GM19397 (cell line): ENCODE results near the gene ALDH1L2.

Experiments
- ATAC-seq: cut with Tn5 transposase; IDR thresholded peaks from one replicate; pipeline ENCODE4 v1.9.1; 2021; ENCODE audit warnings: mild to moderate bottlenecking, moderate library complexity; ENCODE audit not compliant: unreplicated experiment

The ALDH1L2 gene

GRCh38 chr12:105085501-105085900, 1.2 kb upstream of the ALDH1L2 start:
- no peak for ATAC-seq

DNA sequence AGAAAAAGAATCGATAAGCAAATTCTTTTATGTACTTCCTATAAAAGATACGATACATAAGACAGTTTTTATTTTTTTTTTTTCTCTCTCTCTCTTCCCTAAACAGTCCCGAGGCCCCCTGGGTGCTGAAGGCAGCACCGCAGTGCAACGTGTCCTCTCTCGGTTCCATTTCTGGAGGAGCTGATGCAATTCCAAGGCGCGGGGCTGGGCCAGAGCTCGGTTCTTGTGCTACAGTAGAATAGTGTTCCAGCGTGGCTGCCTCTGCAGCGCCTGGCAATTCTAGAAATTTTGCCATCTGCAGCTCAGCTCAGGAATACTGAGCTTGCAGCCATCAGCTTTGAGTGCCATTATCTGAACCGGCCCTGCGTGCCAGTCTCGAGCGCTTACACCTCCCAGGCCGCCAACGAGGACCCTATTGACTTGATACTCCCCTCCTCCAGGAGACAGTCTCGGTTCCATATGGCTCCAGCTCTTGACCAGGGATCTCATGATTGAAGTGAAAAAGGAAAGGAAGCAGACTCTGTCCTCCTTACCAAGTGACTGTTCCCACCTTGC, 630 bp downstream of the ALDH1L2 start:
- ATAC-seq, result no peak

DNA sequence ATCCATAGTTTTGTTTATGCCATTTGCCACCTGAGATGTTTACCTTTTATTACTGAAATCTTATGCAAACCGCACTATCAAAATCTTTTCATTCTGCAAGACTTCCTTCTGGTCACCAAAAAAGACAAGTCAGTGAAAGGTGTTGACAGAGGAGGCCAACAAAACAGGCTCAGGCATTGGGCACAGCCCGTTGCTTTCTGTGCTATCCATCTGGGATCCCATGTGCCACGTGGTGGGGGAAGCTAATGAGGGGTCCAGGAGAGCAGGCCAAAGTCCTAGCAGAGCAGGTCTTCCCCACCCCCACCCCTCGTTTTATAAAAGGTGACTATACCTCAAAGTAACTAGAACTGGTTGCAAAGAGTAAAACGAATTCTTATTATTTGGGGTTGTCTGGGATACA, 1.2 kb downstream of the ALDH1L2 start:
- ATAC-seq, result no peak

DNA sequence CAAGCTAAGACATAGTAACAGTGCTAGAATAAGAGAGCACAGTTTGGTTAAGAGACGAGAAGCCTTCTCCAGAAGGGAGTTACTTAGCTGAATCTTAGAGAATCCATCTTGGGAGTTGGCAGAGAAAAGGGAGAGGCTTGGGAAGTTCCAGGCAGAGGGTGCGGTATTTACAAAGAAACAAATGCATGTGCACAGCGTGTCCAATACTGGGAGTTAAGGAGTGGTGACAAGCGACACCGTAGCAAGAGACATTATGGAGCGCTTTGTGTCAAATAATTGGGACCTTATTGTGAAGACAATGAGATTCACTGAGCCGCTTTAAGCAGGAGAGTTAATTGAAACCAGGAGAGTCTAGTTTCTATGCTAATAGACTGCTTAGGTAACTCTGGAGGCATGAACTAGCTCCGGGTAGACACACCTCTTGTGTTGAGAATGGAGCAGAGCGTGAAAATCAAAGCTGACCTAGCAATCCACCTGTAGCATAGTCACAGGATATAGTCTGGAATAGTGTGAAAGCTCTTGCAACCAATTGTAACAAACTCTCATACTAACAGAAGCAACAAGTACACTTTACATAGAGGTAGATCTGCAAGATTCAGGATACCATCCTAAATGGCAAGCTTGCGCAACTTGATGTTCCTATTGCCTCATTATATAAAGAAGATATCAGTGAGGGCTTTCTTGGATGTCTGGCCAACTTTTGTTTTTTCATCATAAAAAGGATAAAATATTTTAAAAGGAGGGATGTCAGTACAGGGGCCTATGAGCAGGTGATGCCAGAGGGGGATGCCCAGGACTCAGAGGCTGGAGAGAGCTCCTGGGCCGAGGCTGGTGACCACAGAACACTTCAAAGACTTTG, 5.3 kb downstream of the ALDH1L2 start:
- ATAC-seq, result no peak

DNA sequence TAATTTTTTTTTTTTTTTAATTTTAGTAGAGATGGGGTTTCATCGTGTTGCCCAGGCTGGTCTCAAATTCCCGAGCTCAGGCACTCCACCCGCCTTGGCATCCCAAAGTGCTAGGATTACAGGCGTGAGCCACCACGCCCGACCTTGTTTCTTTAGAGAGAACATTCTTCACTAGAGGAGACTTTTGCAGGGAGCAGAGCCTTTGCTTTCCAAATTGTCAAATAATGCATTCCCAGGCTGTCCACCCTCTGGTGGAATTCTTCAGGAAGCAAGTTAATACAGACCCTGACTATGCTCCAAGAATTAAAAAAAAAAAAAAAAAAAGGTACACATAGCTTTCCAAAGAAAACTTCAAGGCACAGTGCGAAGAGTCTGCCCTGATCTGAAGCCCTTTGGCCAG, 6.8 kb downstream of the ALDH1L2 start:
- ATAC-seq, result no peak

DNA sequence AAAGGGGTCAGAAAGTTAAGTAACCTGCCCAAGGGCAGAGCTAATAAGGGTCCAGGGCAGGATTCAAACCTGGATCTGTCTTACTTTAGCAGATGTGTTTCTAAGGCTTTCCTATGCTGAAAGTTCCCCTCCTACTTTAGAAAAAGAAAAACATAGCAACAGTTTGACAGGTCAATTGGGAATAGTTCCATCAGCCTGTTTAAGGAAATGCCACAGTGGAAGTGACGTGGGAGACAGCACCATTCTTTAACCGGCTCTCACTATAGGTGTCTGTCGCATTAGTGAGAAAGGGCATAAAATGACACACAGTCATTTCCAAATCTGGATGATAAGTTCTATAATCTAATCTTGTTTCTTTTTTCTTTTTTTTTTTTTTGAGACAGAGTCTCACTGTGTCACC, 7.3 kb downstream of the ALDH1L2 start:
- ATAC-seq, result no peak

GRCh38 chr12:105076098-105076497, 8.2 kb downstream of the ALDH1L2 start:
- ATAC-seq, result no peak

GRCh38 chr12:105072888-105073488, 11.3 kb downstream of the ALDH1L2 start:
- no peak for ATAC-seq

DNA sequence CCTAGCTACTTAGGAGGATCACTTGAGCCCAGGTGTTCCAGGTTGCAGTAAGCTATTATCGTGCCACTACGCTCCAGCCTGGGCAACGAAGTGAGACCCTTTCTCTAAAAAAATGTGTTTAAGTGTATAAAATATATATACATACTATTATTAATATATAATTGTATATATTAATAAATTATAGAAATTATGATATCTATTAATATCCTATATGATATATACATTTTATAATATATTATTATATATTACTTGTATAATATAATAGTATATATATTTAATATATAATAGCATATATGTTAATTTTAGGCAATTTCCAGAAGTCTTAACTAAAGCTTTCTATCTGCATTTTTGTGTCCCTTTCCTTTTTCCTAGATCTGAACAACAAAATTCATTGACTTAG, 12.3 kb downstream of the ALDH1L2 start:
- no peak for ATAC-seq

DNA sequence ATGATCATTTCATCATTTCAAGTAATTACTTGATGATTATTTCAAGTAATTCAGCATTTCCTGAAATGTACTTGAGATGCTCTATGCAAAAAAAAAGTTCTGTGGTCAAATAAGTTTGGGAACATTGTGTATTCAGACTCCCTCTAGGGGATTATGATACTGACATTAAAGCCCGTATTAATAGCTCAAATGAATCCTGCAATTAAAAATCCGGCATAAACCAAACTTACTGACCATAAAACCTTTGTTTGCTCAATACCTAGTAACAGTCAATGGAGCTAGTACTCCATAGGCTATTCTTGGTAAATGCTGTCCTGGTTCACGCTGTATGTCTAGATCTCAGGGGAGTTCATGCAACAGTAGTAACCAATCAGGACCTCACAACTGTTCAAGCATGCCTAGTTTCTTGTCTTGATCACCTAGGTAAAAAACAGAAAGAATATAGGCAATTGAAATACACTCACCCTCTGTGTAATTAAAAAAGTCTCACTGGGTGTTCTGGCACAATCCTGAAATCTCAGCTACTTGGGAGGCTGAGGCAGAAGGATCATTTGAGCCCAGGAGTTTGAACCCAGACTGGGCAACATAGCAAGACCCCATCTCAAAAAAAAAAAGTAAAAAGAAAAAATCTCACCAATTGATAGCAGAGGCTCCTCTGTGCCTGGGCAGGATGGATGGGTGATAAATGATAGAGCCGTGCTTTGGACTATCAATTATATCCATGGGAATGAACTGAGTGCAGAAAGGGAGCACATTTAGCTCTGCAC, 14.1 kb downstream of the ALDH1L2 start:
- ATAC-seq, result no peak

- ATAC-seq, result no peak
These were observed 16.7 kb downstream of the ALDH1L2 start for GRCh38 chr12:105067511-105068031.

DNA sequence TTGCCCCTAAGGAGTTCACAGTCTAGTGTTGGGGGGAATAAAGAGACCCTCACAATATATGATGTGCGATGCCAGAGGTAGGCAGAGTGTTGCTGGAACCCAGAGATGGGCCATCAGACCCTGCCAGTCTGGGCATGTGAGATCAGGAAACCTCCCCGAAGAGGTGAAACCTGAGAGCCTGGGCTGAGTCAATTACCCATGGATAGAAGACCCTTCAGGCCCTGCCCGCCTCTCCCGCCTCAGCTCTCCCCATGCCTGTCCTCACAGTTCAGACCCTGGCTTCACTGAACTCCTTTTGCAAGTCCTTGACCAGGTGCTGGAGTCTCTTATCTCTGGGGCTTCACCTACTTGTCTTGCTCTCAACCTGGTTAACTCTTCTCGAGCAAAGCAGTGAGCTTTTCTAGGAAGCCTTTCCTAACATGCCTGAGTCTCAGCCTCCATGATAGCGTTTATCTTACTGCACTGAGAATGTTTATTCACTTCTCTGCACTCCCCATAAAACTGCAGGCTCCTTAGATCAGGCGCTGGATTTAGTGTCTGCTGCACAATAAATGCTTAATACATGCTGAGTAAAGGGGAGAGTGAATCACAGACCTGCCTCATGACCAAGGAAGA, 19.6 kb downstream of the ALDH1L2 start:
- ATAC-seq, result no peak

DNA sequence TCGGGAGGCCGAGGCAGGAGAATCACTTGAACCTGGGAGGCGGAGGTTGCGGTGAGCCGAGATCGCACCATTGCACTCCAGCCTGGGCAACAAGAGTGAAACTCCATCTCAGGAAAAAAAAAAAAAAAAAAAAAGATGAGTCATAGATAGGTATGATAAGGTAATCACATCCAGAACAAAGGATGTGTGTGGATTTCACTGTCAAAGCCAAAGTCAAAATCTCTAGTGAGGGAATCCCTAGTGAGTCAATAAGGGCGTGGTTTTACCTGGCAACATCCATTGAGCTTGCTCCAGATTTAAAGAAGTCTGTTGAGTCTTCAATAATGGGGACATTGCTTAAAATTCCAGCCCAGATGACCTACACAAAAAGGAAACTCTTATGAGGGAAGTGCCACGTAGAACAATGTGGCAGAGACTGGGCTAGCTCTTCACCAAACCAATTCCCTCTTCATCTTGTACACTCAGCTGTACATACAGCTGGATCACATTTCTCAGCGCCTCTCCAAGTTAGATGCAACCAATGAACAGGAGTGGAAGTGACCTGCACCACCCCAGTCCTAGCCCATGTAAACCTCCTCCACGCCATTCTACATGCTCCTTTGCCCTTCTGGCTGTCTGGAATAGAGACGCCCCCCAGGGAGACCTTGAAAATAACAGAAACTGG, 23.4 kb downstream of the ALDH1L2 start:
- no peak for ATAC-seq

DNA sequence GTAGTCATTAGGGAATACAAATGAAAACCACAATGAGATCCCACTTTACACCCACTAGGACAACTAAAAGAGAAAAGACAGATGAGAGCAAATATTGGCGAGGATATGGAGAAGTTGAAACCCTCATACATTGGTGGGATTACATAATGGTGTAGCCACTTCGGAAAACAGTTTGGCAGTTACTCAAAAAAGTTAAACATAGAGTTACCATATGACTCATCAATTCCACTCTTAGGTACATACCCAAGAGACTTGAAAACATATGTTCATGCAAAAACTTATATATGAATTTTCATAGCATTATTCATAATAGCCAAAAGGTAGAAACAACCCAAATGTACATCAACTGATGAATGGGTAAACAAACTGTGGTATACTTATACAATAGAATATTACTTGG, 27.1 kb downstream of the ALDH1L2 start:
- no peak for ATAC-seq

- peak; percentile 57 for ATAC-seq
These were observed 31.1 kb downstream of the ALDH1L2 start for GRCh38 chr12:105053116-105053572.

GRCh38 chr12:105051981-105052380, 32.3 kb downstream of the ALDH1L2 start:
- ATAC-seq, result no peak

DNA sequence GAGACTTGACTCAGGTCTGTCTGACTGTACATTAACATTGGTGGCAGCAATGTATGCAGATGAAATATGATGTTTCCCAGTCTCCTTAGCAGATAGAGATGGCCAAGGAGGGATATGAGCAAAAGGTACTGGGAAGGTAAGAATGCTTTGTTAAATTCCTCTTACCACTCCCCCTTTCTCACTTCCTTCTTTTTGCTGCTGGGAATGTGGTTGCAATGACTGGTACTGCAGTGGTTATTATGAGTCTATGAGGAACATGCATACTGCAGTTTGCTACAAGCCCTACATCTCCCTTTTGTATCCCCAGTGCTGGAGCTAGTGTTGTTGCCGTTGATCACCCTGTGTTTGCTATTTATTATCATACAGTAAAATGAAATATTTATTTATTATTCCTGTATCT, 35.9 kb downstream of the ALDH1L2 start:
- no peak for ATAC-seq

DNA sequence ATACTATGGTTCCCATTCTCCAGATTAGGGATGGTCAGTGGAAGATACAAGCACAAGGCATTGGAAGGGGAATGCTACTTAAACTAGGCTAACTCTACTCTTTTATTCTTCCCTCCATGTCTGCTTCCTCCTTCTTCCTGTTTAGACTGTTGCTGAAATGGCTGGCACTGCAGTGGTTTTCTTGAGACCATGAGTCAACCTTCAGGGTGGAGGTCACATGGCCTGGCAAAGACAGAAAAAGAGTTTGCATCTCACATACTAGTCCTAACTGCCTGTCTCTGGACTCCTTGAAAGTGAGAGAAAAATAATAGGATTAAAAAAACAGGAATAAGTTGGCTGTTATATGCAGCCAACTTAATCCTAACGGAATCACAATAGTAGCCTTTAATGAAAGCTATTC, 37.0 kb downstream of the ALDH1L2 start:
- no peak for ATAC-seq

GRCh38 chr12:105041186-105041585, 43.1 kb downstream of the ALDH1L2 start:
- no peak for ATAC-seq

DNA sequence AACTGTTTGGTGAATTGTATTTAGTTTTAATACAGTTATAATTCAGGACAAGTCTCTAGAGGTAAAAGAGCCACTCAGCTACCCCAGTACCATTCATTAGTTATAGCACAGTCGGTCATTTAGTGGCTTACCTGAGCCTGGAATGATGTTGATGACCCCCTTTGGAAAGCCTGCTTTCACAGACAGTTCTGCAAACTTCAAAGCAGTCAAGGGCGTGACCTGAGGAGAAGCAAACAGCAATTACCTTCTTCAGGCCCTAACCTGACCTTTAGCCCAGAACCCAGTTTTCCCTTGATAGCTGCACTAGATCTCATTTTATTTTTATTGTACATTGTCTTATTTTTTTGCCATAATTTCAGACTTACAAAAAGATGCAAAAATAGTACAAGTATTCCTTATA, 43.8 kb downstream of the ALDH1L2 start:
- no peak for ATAC-seq
